CD1c-positive myeloid dendritic cell (primary cell): ENCODE results near the gene COQ8A.
"Not testable (repeated sequence)": the region's sequence is repeated elsewhere in the genome, so short reads cannot be mapped to it uniquely, and the experiment has no call there.

Experiments
- DNase-seq: peaks from one replicate; pipeline ENCODE4 v3.0.0-alpha.2; 2016; ENCODE audit errors: extremely low spot score

The COQ8A gene

DNA sequence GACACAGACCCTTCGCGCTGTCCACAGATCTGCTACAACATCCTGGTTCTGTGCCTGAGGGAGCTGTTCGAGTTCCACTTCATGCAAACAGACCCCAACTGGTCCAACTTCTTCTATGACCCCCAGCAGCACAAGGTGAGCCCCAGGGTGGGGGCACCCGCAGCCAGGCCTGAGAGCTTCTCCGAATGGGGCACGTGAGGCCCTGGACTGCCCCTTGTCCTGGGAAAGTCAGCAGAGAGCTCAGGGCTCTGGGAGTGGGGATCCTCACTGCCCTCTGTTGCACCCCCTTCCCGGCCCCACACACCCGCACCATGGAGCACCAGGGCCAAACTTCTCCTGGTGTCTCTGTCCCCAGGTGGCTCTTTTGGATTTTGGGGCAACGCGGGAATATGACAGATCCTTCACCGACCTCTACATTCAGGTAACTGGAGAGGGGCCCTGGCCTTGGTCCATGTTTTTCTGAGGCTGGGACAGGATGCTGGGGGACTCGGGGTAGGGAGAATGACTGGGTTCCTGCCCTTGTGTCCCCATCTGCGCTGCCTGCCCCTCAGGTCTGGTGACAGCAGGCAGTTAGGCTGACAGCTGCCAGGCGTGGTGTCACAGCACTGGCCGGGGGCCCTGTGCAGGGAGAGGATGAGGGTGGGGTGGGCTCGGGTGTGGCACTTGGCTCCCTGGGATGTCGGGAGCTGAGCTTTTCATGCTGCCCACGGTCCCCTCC, 44.6 kb downstream of the COQ8A start:
- DNase-seq, result no peak

DNA sequence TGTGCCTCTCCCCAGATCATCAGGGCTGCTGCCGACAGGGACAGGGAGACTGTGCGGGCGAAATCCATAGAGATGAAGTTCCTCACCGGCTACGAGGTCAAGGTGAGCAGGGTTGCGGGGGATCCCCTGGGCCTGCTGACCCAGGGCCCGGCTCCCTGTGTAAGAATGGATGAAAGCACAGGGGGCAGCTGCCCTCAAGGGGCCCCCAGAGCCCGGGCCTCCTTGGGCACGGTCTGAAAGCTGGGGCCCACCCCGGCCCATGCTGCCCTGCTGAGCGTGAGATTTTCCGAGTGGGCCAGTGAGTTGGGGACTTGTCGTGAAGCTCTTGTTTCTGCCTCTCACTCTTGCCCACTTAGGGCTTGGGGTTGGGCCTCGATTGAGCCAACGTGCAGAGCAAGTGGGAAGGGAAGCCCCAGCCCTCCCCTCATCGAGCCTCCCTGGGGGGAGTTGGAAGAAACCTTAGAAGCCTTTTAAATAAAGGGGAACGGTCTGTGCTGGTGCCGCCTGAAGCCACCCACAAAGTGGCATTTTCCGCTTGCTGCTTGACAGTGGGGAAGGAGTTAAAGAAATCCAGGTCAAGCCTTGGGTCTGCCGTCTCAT, 45.2 kb downstream of the COQ8A start:
- no peak for DNase-seq

DNA sequence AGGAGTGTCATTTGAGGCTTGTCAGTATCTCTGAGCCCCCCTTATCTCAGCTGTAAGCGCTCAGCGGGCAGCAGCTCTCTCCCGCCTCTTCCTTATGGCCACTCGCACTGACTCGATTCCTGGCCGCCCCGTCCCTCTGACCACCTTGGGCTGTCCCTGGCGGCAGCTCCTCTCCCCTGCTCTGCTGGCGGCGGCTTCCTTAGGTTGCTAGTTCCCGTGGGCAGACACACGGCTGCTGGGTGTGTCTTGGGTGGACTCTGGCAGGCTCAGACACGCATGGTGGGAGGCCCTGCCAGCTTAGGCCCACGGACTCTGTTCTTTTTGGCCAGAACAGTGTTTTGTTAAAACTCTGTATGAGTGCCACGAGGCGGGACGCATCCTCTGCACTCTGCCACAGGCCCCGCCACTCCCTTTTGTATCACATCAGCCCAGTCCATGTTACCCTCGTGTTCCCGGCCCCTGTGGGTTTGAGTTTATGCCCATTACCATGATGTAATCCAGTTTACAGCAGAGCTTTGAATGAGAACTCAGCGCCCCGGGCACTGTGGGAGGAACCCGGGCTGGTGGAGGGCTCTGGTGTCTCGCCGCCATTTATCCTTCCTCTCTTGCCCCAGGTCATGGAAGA, 45.9 kb downstream of the COQ8A start:
- no peak for DNase-seq

DNA sequence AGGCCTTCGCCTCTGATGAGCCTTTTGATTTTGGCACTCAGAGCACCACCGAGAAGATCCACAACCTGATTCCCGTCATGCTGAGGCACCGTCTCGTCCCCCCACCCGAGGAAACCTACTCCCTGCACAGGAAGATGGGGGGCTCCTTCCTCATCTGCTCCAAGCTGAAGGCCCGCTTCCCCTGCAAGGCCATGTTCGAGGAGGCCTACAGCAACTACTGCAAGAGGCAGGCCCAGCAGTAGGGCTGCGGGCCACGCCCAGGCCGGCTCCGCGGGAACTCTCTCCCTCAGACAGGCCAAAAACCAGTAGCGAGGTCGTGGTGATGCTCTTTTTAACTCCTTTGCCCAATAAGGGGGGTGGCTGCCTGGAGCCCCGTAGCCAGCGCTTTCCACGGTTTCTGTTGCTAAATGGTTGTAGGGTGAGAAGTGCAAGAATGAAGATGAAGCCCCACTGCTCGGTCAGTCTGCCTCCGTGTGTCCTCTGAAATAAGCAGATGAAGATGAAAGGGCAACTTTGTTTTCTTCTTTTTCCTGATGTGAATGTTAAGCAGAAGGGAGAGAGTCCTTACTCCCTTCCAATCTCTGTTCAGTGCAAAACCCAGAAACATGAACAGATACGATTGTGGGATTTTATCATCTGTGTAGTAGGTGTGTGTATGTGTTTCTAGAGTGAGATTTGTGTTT, 46.5 kb downstream of the COQ8A start:
- DNase-seq, result no peak

DNA sequence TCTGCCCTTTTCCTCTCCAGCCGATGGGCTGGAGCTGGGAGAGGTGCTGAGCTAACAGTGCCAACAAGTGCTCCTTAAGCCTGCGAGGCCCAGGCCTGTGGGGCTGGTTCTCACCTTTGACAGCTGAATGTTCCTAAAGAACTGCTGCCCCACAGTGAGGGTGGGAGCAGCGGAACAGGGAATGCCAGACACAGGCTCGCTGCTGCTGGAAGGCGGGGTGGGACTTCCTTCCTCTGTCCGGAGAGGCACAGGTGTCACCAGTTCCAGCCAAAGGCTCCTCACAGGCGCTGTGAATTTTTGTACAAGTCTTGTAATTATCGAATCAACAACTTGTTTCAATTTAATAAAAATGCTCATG, 47.1 kb downstream of the COQ8A start:
- DNase-seq, result no peak

DNA sequence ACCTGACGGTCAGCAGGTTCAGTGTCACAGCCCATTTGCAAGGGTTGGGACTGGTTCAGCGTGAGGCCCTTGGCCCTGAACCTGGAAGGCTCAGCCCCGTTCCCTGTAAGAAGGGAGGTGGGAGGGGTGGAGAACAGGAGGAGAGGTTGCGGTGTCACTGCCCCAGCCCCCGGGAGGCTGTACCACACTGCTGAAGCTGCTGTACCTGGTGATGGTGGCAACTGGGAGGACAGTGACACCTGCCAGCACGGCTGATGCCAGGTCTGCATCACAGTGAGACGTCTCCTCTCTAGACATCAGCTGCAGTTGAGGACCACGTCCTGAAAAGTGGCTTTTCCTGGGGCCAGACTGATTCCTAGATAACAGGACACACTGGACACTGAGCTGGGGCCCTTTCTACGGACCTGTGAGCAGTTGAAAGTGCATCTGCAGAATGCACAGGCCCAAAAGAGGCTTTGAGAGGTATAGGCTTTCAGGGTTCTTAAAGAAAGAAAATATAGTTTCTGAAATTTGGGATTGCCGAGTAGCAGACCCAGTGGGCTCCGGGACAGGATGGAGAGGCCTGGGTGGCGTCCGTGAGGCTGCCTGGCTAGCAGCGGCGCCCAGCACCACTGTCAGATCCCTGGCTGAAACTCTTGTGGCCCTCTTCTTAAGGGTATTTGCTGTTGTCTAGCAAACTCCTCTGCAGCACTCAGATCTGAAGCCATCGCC, 47.7 kb downstream of the COQ8A start:
- no peak for DNase-seq

DNA sequence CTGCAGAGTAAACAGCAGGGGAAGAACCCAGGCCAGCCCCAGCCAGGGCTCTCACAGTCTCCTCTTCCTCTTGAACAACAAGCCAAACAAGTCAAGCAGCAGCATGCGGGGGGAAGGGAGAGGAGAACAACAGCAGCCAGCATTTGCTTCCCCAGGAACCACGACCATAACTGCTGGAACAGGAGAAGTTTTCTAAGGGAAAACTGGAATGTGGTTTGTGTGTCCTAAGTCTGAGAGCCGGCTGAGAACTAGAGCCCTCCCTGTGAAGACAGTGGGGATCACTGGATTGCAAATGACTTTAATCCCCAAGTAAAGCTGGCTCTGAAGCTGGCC, 48.2 kb downstream of the COQ8A start:
- DNase-seq, result no peak

DNA sequence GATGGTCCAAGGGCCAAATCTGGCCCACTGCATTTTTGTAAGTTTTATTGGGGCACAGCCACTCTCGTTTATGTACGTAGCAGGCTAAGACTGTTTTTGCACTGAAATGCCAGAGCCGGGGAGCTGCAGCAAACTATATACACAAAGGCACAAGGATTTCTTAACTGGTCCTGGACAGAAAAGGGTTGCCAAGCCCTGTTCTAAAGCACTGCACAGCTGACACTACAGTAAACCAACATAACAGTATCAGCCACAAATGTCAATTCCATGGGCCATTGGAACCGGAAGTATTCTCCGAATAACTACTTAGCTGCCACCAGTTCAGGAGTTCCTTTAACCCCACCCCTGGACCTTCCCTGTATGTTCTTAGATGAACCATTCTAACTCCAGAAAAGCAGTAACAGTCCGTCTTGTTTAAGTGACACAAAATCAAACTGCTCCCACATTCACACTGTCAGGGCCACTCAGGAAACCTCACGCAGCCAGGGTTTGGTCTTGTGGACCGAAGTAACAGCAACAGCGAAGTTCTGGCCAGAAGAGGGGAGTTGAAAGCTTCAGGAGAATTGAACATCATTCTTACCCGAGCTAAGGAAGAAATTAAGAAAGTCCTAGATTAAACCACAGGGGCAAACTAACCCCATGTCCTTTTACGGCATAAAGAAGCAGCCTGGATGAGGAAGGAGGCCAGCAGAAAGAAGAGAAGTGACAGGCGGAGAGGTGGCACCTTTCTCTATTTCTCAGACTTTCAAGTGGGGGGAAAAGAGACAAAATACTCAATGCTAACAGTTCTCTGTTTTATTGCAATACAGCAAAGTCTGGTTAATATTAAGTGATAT, 49.2 kb downstream of the COQ8A start:
- DNase-seq, result peak; percentile 11

DNA sequence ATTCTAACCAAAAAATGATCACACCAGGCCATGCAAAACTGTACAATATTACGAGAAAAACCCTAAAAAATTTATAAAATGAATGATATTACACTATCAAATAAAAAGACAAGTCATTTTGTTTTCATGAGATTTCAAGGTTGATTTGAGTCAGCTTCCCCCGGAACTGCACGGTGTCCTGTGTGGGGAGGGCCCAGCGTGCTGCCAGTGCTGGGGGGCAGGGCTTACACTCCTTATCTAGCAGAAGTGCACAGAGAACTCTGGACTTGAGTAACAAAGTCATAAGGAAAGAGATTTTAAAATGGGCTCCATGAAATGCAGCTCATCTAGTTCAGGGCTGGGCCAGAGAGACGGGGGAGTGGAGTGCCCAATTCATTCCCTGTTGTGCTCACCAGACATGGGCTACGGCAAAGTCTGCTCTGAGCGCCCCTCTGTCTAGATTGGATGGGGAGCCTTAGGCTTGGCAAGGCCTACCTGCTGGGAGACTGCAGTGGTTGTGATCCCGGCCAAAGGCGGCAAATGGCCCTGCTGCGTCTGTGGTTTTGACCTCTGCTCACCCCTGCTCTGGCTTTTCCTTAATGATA, 50.1 kb downstream of the COQ8A start:
- peak; percentile 55 for DNase-seq

DNA sequence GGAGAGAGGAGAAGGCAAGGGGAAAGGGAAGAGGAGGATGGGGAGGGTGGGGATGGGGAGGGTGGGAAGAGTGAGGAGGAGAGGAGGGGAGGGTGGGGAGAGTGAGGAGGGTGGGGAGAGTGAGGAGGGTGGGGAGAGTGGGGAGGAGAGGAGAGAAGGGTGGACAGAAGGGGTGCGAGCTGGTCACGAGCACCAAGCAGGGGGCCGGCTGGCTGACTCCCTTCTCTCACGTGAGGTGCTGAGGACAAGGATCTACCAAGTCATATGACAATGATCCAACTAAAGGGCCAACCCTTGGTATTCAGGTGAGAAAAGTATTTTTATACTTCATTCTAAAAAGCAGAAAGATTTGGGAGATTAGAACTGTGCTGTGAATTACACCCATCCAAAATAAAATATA, 51.8 kb downstream of the COQ8A start:
- no peak for DNase-seq

DNA sequence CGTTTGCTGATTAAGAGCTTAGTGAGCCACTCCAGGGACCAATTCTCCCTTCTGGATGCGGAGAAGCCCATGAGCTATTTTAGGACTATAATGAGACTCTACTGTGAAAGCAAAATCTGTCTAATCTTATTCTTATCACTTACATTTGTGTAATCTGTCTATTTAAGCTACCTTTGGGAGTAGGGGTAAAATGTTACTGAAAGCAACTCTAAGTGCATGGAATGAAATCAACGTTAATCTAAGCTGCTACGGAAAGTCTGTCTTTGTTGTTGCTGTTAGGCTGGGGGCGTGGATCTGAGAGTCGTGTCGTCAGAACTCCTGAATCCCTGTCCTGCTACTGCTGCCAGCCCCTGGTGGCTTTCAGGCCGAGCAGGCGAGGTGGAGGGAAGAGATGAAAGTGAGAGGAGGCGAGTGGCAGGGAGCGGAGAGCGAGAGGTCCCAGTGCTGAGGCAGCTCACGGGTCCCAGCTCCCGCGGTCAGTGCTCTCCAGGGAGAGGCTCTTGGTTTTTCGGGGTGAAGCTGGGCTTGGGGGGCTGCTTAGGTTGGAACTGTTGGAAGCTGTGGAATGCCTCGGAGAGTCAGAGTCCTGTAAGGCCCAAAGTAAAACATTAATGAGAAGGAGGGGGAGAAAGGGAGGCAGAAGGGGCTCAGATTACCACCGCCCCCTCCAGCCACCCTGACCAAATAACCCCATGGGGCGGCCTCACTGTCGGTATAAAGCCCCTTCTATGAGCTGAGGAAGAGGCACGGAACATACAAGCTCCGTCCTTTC, 53.9 kb downstream of the COQ8A start:
- DNase-seq, result no peak

DNA sequence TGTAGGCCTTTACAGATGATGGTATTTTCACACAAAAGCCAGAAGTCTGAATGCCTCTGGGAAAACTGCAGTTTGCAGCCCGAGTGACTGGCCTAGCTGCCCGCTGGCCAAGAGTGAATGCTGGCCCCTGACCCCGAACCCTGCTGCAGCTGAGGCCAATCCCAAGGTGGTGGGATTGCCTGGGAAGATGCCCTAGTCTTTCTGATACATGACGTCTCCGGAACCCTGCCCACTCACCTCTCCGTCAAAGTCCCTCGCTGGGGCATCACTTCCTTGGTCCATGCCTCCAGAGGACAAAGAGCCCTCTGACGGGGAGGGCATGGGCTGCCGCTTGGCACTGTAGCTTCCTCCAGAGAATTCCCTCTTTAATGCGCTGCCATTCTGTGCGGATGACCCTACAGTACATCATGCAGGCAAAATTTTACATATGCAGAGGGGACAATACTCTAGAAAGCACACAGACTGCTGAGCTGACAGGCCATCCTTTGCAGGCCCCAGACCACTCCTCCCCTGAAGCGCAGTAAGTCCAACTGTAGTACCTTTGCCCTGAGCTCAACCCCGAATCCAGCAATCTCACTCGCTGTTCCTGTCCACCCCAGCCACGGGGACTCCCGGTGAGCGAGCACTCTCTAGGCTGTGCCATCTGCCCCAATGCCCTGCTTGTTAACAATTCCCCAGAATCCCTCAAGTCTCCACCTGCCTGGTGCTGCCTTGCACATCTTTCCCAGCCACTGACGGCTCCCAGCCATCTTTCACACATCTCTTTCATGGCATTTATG, 54.7 kb downstream of the COQ8A start:
- DNase-seq, result no peak

DNA sequence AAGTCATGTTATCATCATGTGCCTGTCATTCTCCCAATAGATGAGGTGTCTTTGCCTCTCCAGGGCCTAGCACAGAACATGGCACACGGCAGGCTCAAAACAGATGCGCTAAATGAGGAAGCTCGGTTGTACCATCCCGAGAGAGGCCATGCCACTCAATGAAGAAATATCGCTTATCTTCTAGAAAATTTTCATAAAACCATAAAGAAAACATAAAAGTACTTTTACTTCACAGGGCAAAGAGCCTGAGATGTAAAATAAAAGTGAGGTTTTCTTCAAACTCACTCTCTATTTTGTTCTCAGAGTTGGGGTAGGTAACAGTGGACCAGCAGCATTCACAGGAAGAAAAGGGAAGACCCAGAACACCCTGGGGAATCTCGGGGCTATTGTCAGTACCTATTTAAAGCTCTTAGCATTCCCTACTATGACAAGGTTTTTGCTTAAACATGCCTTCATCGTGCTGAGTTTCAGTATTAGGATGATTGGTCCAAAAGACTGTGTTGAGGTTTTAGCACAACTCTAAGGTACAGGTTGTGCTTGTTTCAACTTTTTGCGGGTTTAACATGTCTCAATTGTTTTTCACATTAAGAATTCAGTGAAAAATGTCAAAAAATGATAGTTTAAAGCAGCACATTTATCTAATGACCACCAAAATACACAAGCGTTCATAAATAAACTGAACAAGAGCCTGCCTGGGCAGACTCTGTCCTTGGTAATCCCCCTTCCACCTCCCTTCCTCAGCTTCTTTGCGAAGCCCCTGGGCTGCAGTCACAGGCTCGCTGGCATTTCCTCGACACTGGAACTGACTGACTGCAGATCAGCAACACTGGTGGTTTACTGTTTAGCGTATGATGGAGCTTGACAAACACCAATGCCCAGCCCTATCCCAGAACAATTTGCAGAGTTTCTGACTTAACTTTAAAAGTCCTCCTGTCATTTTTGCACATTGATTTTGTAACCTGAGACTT, 55.6 kb downstream of the COQ8A start:
- no peak for DNase-seq

DNA sequence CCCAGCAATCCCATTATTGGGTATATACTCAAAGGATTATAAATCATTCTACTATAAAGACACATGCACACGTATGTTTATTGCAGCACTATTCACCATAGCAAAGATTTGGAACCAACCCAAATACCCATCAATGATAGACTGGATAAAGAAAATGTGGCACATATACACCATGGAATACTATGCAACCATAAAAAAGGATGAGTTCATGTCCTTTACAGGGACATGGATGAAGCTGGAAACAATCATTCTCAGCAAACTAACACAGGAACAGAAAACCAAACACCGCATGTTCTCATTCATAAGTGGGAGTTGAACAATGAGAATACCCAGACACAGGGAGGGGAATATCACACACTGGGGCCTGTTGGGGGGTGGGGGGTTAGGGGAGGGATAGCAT, 59.5 kb downstream of the COQ8A start:
- not testable (repeated sequence) for DNase-seq

DNA sequence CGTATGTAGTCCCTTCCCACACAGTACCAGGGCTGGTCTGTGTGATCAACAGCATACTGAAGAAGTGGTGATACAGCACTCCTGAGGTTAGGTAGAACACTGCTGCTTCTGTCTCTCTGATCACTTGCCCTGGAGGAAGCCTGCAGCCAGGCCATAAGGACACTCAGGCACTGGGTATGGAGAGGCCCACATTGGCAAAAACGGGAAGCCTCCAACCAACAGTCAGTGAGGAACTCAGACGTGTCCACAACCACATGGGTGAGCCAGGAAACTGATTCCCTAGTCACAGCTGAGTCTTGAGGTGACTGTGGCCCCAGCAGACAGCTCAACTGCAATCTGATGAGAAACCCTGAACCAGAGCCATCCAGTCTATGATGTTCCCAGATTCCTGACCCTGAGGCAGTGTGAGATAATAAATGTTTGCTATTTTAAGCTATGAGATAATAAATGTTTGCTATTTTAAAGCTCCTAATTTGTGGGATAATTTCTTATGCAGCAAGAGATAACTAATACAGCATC, 62.5 kb downstream of the COQ8A start:
- DNase-seq, result no peak

DNA sequence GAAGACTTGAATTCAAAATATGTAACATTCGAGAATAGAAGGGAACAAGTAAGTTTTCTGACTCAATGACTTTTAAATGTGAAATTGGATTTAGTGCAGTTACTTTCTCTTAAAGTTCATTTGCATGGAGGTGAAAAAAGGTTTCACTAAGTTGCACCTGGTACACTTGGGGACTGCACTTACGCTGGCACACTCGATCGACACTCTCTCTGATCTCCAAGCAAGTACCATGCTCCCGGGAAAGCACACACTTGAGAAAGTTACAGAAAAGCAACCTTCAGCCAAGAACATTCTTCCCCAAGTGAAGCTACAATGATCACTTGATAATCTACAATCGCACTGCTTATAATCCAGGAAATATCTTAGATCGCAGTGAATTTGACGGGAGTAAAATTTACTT, 63.1 kb downstream of the COQ8A start:
- DNase-seq, result no peak

DNA sequence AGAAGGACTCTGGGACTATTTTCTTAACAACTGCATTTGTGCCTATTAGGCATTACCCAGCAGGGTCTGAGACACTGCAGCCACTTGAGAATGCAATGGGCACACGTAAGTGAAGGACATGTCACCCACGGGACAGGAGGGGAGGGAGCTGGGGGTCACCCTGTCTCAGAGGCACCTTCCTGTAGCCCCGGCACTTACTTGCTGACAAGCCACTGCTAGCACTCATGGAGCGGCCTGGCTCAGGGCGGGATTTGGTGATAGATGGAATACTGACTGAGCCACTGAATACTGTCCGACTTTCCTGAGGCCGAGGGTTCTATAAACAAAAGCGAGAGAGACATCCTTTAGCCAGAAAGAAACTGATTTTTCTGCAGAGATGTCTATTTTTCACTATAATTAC, 64.7 kb downstream of the COQ8A start:
- DNase-seq, result no peak

DNA sequence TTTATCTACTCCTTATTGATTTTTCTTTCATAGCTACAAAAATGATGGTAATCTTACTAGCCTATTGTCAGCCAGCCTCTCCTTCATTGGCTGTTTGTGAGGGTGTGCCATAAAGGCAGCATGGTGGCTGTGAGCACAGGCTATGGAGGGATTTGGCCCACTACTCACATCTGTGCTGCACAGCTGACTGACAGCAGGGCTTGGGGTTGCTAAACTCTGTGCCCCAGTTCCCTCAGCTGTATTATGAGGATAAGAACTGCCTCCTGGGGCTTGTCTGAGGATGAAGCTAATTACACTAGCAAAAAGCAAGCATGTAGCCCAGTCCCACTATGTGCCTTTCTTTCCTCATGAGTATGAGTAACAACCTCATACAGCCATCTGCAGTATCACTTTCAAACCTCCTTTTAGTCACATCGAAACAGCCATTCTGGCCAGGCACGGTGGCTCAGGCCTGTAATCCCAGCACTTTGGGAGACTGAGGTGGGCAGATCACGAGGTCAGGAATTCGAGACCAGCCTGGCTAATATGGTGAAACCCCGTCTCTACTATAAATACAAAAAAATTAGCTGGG, 66.2 kb downstream of the COQ8A start:
- DNase-seq, result no peak
